ENCODE results near the gene IVD.
"Not testable (repeated sequence)": the region's sequence is repeated elsewhere in the genome, so short reads cannot be mapped to it uniquely, and the experiment has no call there.

IVD gene

GRCh38 chr15:40439960-40440742 is 34.6 kb downstream of the IVD start:
- peak; percentile 37 for DNase-seq

- peak; percentile 97 for DNase-seq
Observed at GRCh38 chr15:40440743-40441564, 35.4 kb downstream of the IVD start, which contains the start of gene BAHD1. Gene BAHD1 (plus strand): TSS chr15:40440953. CDS start chr15:40458465, 17,512 bp downstream.

- DNase-seq, result peak; percentile 42
Observed at GRCh38 chr15:40441565-40442531, 36.3 kb downstream of the IVD start.

GRCh38 chr15:40443255-40443654 is 37.7 kb downstream of the IVD start:
- no peak for DNase-seq

GRCh38 chr15:40443846-40444245 is 38.3 kb downstream of the IVD start:
- DNase-seq, result no peak

GRCh38 chr15:40444736-40445135 is 39.1 kb downstream of the IVD start:
- no peak for DNase-seq

GRCh38 chr15:40445421-40445922 is 39.9 kb downstream of the IVD start:
- no peak for DNase-seq

- no peak for DNase-seq
Observed at GRCh38 chr15:40446144-40446543, 40.5 kb downstream of the IVD start.

- no peak for DNase-seq
Observed at GRCh38 chr15:40448354-40448753, 42.8 kb downstream of the IVD start.

GRCh38 chr15:40449275-40449674 is 43.7 kb downstream of the IVD start:
- DNase-seq, result no peak

GRCh38 chr15:40450047-40450446 is 44.5 kb downstream of the IVD start:
- no peak for DNase-seq

GRCh38 chr15:40451527-40452158 is 46.0 kb downstream of the IVD start:
- DNase-seq, result no peak

GRCh38 chr15:40452296-40453090 is 46.9 kb downstream of the IVD start:
- DNase-seq, result no peak

- not testable (repeated sequence) for DNase-seq
Observed at GRCh38 chr15:40453941-40454340, 48.3 kb downstream of the IVD start.

GRCh38 chr15:40454904-40455391 is 49.4 kb downstream of the IVD start:
- peak; percentile 43 for DNase-seq

- DNase-seq, result no peak
Observed at GRCh38 chr15:40456299-40456712, 50.7 kb downstream of the IVD start.

- no peak for DNase-seq
Observed at GRCh38 chr15:40456738-40457137, 51.1 kb downstream of the IVD start.

- no peak for DNase-seq
Observed at GRCh38 chr15:40458495-40459371, 53.1 kb downstream of the IVD start.

GRCh38 chr15:40459391-40460015 is 53.9 kb downstream of the IVD start:
- DNase-seq, result no peak
